Central memory CD4-positive, alpha-beta T cell (primary cell): ENCODE results near the gene RNF150.

Source experiments
- DNase-seq: peaks from one replicate; pipeline ENCODE4 v3.0.0; 2022

Gene RNF150

GRCh38 chr4:141130947-141131605 is 2.2 kb downstream of the RNF150 start:
- DNase-seq = no peak

GRCh38 chr4:141127884-141128283 is 5.4 kb downstream of the RNF150 start:
- no peak for DNase-seq

- DNase-seq = no peak
These were observed 6.5 kb downstream of the RNF150 start for GRCh38 chr4:141126769-141127168.

- DNase-seq = no peak
These were observed 9.0 kb downstream of the RNF150 start for GRCh38 chr4:141124224-141124623.

- DNase-seq = no peak
These were observed 11.4 kb downstream of the RNF150 start for GRCh38 chr4:141121768-141122454.

GRCh38 chr4:141121101-141121500 is 12.2 kb downstream of the RNF150 start:
- no peak for DNase-seq

- DNase-seq = no peak
These were observed 13.2 kb downstream of the RNF150 start for GRCh38 chr4:141120036-141120593.

- no peak for DNase-seq
These were observed 14.2 kb downstream of the RNF150 start for GRCh38 chr4:141119071-141119470.

GRCh38 chr4:141118381-141118780 is 14.9 kb downstream of the RNF150 start:
- DNase-seq = no peak

GRCh38 chr4:141117935-141118334 is 15.3 kb downstream of the RNF150 start:
- no peak for DNase-seq

GRCh38 chr4:141109983-141110382 is 23.3 kb downstream of the RNF150 start:
- no peak for DNase-seq

- no peak for DNase-seq
These were observed 25.3 kb downstream of the RNF150 start for GRCh38 chr4:141107927-141108326.

GRCh38 chr4:141102367-141102766 is 30.9 kb downstream of the RNF150 start:
- DNase-seq = no peak

- no peak for DNase-seq
These were observed 31.8 kb downstream of the RNF150 start for GRCh38 chr4:141101511-141101910.

GRCh38 chr4:141099326-141099725 is 33.9 kb downstream of the RNF150 start:
- no peak for DNase-seq

- DNase-seq = no peak
These were observed 35.1 kb downstream of the RNF150 start for GRCh38 chr4:141098163-141098562.

GRCh38 chr4:141090473-141090872 is 42.8 kb downstream of the RNF150 start:
- no peak for DNase-seq

- no peak for DNase-seq
These were observed 51.3 kb downstream of the RNF150 start for GRCh38 chr4:141081921-141082395.

- DNase-seq = no peak
These were observed 52.6 kb downstream of the RNF150 start for GRCh38 chr4:141080668-141081067.

GRCh38 chr4:141079393-141079930 is 53.8 kb downstream of the RNF150 start:
- DNase-seq = no peak

GRCh38 chr4:141078871-141079270 is 54.4 kb downstream of the RNF150 start:
- no peak for DNase-seq

- no peak for DNase-seq
These were observed 55.6 kb downstream of the RNF150 start for GRCh38 chr4:141077611-141078225.

GRCh38 chr4:141075553-141075952 is 57.7 kb downstream of the RNF150 start:
- DNase-seq = no peak
